ENCODE measurements around the gene DAZAP1. TPM values are rescaled to one million over a fixed set of nuclear protein-coding genes. Genes with fewer than 3 reads are reported as not detected.

Gene DAZAP1
- polyA plus RNA-seq, 1 experiment, result 45.8 TPM

GRCh38 chr19:1425102-1425837 is 17.9 kb downstream of the DAZAP1 start:
- no peak for TF ChIP-seq CTCF (IDR thresholded peaks at IDR 0.05; ENCODE audit: low read depth, low read length)
- H3K9me3 ChIP-seq (ENCODE audit: control insufficient read depth, insufficient read depth, low read length), result no peaks in the 10 kb centered on the region; the same call in 1 of the 2 replicates
- DNase-seq (ENCODE audit: low read depth, low spot score), result no peak
- no peak overlapping the region for H3K27ac ChIP-seq (ENCODE audit: low read depth, low read length)
- ChIA-PET POLR2A (no interaction called here), CTCF (no interaction called here)
- H3K27me3 ChIP-seq (ENCODE audit: control insufficient read depth, insufficient read depth, low read length), result no peaks in the 10 kb centered on the region
- no peak overlapping the region for H3K4me3 ChIP-seq (ENCODE audit: low read depth, low read length)

- POLR2A ChIA-PET, result no interaction called here
- H3K27ac ChIP-seq (ENCODE audit: low read depth, low read length), result no peak overlapping the region
- no peak overlapping the region for H3K4me3 ChIP-seq (ENCODE audit: low read depth, low read length)
- H3K27me3 ChIP-seq (ENCODE audit: control insufficient read depth, insufficient read depth, low read length), result no peaks in the 10 kb centered on the region
- CTCF ChIA-PET, result no interaction called here
- TF ChIP-seq CTCF (IDR thresholded peaks at IDR 0.05; ENCODE audit: low read depth, low read length), result no peak
- DNase-seq (ENCODE audit: low read depth, low spot score), result no peak
- H3K9me3 ChIP-seq (ENCODE audit: control insufficient read depth, insufficient read depth, low read length), result no peaks in the 10 kb centered on the region; the same call in 1 of the 2 replicates
Measured at GRCh38 chr19:1425902-1426301, 18.5 kb downstream of the DAZAP1 start.

GRCh38 chr19:1426736-1427135 is 19.4 kb downstream of the DAZAP1 start:
- TF ChIP-seq CTCF (IDR thresholded peaks at IDR 0.05; ENCODE audit: low read depth, low read length), result no peak
- Histone ChIP-seq H3K9me3 (ENCODE audit: control insufficient read depth, insufficient read depth, low read length) (no peaks in the 10 kb centered on the region; the same call in 1 of the 2 replicates), H3K4me3 (ENCODE audit: low read depth, low read length) (no peak overlapping the region), H3K27ac (ENCODE audit: low read depth, low read length) (no peak overlapping the region), H3K27me3 (ENCODE audit: control insufficient read depth, insufficient read depth, low read length) (no peaks in the 10 kb centered on the region)
- CTCF ChIA-PET, result no interaction called here
- POLR2A ChIA-PET, result no interaction called here
- DNase-seq (ENCODE audit: low read depth, low spot score), result no peak

GRCh38 chr19:1427221-1427920 is 20.0 kb downstream of the DAZAP1 start:
- CTCF ChIA-PET, result interaction anchor here (0.9 kb wide), 1 partner anchor 17 kb away, joined by 3 read pairs; no protein-coding TSS in a partner anchor
- no peak overlapping the region for H3K27ac ChIP-seq (ENCODE audit: low read depth, low read length)
- H3K9me3 ChIP-seq (ENCODE audit: control insufficient read depth, insufficient read depth, low read length), result no peaks in the 10 kb centered on the region; the same call in 1 of the 2 replicates
- POLR2A ChIA-PET, result no interaction called here
- no peak for TF ChIP-seq CTCF (IDR thresholded peaks at IDR 0.05; ENCODE audit: low read depth, low read length)
- no peaks in the 10 kb centered on the region for H3K27me3 ChIP-seq (ENCODE audit: control insufficient read depth, insufficient read depth, low read length)
- DNase-seq (ENCODE audit: low read depth, low spot score), result no peak
- no peak overlapping the region for H3K4me3 ChIP-seq (ENCODE audit: low read depth, low read length)

- ChIA-PET POLR2A (no interaction called here), CTCF (no interaction called here)
- no peak overlapping the region for H3K4me3 ChIP-seq (ENCODE audit: low read depth, low read length)
- no peaks in the 10 kb centered on the region; the same call in 1 of the 2 replicates for H3K9me3 ChIP-seq (ENCODE audit: control insufficient read depth, insufficient read depth, low read length)
- no peak for TF ChIP-seq CTCF (IDR thresholded peaks at IDR 0.05; ENCODE audit: low read depth, low read length)
- no peak for DNase-seq (ENCODE audit: low read depth, low spot score)
- H3K27ac ChIP-seq (ENCODE audit: low read depth, low read length), result peak overlapping the region; percentile 21
- H3K27me3 ChIP-seq (ENCODE audit: control insufficient read depth, insufficient read depth, low read length), result no peaks in the 10 kb centered on the region
Measured at GRCh38 chr19:1428738-1429391, 21.5 kb downstream of the DAZAP1 start.

Measured in AG04450 (cell line).